ENCODE measurements around the gene KIF16B. TPM values are rescaled to one million over a fixed set of nuclear protein-coding genes. Genes with fewer than 3 reads are reported as not detected.

KIF16B gene
- total RNA-seq, 1 experiment from 2014 or later: 7.6 TPM

DNA sequence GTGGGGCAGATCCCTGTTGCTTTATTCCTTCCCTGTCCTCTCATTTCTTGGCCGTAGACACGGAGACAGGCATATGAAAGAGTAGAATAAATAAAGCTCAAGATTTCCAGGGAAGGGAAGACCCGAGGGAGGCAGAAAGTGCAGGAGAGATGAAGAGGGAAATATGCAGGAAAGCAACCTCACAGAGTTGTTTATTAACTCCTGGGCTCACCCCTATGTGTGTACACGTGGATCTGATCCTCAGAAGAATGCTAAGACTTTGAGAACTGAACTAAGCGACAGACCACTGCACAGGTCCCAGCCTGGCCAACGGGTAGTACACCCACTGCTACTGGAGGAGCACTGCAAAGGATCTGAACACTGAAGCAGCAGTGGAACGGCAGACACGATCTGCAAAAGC lies 156.2 kb downstream of the KIF16B start:
- no peak for TF ChIP-seq HMGA2 (CRISPR knock-in tag; IDR thresholded peaks at IDR 0.05)
- H3K27me3 Mint-ChIP-seq (ENCODE audit: low read depth): no peaks in the 10 kb centered on the region
- peaks cover 13% of the 10 kb centered on the region for H3K36me3 Mint-ChIP-seq
- ChIA-PET POLR2A (no interaction called here), CTCF (interaction anchor here (0.7 kb wide), 1 partner anchor 138 kb away, joined by 3 read pairs; no protein-coding TSS in a partner anchor)
- no peak for DNase-seq (ENCODE audit: low spot score)
- no peak for ATAC-seq
- no peak overlapping the region for H3K4me3 Mint-ChIP-seq
- H3K9me3 Mint-ChIP-seq: peaks cover 12% of the 10 kb centered on the region
- peaks cover 20% of the 10 kb centered on the region for H3K4me1 Mint-ChIP-seq
- no peak overlapping the region for H3K27ac Mint-ChIP-seq

DNA sequence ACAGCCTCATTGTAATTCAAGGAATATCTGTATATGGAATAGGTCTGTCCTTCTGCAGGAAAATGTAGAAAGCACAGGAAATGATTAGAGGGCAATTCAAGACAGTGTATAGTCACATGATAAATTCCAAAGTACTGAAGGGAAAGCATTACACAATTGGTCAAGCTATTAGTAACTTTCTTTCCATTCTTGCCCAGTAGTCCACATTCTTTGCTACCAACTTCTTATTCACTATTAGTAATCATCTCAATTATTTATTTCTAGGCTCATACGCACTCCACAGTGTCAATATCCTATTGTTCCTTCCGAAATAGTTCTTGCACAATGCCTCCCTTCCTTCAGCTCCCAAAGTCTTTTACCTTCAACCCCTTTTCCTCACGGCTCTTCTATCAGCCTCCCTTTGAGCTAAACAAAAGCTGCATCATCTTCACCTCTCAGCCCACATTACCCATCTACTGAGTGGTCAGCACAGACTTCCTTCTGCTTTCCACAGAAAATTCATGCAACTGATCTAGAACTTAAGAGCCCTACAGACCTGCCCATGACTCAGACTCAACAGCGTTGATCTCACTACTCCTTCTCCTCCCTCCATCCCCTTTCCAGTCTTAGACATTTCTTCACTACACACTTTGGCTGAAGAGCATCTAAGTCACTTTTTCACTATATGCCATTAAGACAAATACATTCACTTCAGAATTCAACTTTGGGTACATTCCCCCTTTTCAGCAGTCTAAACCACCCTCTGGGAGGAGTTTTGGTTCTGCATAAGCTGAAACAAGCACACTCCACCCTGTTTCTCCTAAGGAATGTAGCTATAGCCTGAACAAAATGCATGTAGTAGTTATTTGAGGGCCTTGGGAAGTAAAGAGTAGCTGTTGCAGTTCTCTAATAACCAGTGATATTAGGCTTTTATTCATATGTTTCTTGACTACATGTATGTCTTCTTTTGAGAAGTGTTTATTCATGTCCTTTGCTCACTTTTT lies 157.9 kb downstream of the KIF16B start:
- TF ChIP-seq, protein P1, sequence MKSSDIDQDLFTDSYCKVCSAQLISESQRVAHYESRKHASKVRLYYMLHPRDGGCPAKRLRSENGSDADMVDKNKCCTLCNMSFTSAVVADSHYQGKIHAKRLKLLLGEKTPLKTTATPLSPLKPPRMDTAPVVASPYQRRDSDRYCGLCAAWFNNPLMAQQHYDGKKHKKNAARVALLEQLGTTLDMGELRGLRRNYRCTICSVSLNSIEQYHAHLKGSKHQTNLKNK (CRISPR knock-in tag; IDR thresholded peaks at IDR 0.05): no peak
- TF ChIP-seq, protein P2, sequence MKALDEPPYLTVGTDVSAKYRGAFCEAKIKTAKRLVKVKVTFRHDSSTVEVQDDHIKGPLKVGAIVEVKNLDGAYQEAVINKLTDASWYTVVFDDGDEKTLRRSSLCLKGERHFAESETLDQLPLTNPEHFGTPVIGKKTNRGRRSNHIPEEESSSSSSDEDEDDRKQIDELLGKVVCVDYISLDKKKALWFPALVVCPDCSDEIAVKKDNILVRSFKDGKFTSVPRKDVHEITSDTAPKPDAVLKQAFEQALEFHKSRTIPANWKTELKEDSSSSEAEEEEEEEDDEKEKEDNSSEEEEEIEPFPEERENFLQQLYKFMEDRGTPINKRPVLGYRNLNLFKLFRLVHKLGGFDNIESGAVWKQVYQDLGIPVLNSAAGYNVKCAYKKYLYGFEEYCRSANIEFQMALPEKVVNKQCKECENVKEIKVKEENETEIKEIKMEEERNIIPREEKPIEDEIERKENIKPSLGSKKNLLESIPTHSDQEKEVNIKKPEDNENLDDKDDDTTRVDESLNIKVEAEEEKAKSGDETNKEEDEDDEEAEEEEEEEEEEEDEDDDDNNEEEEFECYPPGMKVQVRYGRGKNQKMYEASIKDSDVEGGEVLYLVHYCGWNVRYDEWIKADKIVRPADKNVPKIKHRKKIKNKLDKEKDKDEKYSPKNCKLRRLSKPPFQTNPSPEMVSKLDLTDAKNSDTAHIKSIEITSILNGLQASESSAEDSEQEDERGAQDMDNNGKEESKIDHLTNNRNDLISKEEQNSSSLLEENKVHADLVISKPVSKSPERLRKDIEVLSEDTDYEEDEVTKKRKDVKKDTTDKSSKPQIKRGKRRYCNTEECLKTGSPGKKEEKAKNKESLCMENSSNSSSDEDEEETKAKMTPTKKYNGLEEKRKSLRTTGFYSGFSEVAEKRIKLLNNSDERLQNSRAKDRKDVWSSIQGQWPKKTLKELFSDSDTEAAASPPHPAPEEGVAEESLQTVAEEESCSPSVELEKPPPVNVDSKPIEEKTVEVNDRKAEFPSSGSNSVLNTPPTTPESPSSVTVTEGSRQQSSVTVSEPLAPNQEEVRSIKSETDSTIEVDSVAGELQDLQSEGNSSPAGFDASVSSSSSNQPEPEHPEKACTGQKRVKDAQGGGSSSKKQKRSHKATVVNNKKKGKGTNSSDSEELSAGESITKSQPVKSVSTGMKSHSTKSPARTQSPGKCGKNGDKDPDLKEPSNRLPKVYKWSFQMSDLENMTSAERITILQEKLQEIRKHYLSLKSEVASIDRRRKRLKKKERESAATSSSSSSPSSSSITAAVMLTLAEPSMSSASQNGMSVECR (CRISPR knock-in tag; IDR thresholded peaks at IDR 0.05; ENCODE audit: borderline replicate concordance): no peak
- TF ChIP-seq, protein P3, sequence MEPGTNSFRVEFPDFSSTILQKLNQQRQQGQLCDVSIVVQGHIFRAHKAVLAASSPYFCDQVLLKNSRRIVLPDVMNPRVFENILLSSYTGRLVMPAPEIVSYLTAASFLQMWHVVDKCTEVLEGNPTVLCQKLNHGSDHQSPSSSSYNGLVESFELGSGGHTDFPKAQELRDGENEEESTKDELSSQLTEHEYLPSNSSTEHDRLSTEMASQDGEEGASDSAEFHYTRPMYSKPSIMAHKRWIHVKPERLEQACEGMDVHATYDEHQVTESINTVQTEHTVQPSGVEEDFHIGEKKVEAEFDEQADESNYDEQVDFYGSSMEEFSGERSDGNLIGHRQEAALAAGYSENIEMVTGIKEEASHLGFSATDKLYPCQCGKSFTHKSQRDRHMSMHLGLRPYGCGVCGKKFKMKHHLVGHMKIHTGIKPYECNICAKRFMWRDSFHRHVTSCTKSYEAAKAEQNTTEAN (CRISPR knock-in tag; IDR thresholded peaks at IDR 0.05): no peak
- no peak for TF ChIP-seq KAT7 (CRISPR knock-in tag; IDR thresholded peaks at IDR 0.05; ENCODE audit: borderline replicate concordance)
- H3K9me3 Mint-ChIP-seq: peaks cover 25% of the 10 kb centered on the region
- H3K27me3 Mint-ChIP-seq (ENCODE audit: low read depth): no peaks in the 10 kb centered on the region
- ATAC-seq (no peak), DNase-seq (ENCODE audit: low spot score) (no peak)
- POLR2A ChIA-PET: no interaction called here
- peaks cover 6% of the 10 kb centered on the region for H3K4me1 Mint-ChIP-seq
- H3K36me3 Mint-ChIP-seq: peaks cover 26% of the 10 kb centered on the region
- no peak overlapping the region for H3K27ac Mint-ChIP-seq
- CTCF ChIA-PET: interaction anchor here (0.5 kb wide), 1 partner anchor 389 kb away, joined by 3 read pairs; no protein-coding TSS in a partner anchor
- no peak overlapping the region for H3K4me3 Mint-ChIP-seq

DNA sequence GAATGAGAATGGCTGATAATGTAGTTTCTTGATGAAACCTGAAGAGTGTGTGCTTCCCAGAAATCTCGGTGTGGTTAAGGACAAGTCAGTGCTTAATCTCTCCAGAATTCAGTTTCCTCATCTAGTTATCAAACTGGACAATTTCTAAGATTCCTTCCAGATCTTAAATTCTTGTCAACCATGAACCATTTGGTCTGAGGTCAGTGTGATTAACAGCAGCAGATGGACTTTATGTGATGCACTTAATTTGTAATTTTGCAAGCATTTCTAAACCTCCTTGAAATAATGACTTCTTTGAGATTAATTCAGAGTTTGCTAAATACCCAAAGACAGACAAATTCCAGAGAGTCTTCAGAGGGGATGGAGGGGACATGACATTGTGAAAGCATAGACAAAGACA lies 160.3 kb downstream of the KIF16B start:
- no peaks in the 10 kb centered on the region for H3K4me1 Mint-ChIP-seq
- TF ChIP-seq JAZF1 (CRISPR knock-in tag; IDR thresholded peaks at IDR 0.05) (no peak), ZNF671 (CRISPR knock-in tag; IDR thresholded peaks at IDR 0.05) (no peak), FOXP1 (CRISPR knock-in tag; IDR thresholded peaks at IDR 0.05; ENCODE audit: borderline replicate concordance) (no peak), ZNF219 (CRISPR knock-in tag; IDR thresholded peaks at IDR 0.05; ENCODE audit: borderline replicate concordance) (no peak), ATF1 (CRISPR knock-in tag; IDR thresholded peaks at IDR 0.05) (no peak), ESRRA (CRISPR knock-in tag; IDR thresholded peaks at IDR 0.05; ENCODE audit: borderline replicate concordance) (no peak)
- TF ChIP-seq, protein P4, sequence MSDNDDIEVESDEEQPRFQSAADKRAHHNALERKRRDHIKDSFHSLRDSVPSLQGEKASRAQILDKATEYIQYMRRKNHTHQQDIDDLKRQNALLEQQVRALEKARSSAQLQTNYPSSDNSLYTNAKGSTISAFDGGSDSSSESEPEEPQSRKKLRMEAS (CRISPR knock-in tag; IDR thresholded peaks at IDR 0.05): no peak
- TF ChIP-seq, protein P5, sequence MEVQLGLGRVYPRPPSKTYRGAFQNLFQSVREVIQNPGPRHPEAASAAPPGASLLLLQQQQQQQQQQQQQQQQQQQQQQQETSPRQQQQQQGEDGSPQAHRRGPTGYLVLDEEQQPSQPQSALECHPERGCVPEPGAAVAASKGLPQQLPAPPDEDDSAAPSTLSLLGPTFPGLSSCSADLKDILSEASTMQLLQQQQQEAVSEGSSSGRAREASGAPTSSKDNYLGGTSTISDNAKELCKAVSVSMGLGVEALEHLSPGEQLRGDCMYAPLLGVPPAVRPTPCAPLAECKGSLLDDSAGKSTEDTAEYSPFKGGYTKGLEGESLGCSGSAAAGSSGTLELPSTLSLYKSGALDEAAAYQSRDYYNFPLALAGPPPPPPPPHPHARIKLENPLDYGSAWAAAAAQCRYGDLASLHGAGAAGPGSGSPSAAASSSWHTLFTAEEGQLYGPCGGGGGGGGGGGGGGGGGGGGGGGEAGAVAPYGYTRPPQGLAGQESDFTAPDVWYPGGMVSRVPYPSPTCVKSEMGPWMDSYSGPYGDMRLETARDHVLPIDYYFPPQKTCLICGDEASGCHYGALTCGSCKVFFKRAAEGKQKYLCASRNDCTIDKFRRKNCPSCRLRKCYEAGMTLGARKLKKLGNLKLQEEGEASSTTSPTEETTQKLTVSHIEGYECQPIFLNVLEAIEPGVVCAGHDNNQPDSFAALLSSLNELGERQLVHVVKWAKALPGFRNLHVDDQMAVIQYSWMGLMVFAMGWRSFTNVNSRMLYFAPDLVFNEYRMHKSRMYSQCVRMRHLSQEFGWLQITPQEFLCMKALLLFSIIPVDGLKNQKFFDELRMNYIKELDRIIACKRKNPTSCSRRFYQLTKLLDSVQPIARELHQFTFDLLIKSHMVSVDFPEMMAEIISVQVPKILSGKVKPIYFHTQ (CRISPR knock-in tag; IDR thresholded peaks at IDR 0.05): no peak
- TF ChIP-seq, protein P6, sequence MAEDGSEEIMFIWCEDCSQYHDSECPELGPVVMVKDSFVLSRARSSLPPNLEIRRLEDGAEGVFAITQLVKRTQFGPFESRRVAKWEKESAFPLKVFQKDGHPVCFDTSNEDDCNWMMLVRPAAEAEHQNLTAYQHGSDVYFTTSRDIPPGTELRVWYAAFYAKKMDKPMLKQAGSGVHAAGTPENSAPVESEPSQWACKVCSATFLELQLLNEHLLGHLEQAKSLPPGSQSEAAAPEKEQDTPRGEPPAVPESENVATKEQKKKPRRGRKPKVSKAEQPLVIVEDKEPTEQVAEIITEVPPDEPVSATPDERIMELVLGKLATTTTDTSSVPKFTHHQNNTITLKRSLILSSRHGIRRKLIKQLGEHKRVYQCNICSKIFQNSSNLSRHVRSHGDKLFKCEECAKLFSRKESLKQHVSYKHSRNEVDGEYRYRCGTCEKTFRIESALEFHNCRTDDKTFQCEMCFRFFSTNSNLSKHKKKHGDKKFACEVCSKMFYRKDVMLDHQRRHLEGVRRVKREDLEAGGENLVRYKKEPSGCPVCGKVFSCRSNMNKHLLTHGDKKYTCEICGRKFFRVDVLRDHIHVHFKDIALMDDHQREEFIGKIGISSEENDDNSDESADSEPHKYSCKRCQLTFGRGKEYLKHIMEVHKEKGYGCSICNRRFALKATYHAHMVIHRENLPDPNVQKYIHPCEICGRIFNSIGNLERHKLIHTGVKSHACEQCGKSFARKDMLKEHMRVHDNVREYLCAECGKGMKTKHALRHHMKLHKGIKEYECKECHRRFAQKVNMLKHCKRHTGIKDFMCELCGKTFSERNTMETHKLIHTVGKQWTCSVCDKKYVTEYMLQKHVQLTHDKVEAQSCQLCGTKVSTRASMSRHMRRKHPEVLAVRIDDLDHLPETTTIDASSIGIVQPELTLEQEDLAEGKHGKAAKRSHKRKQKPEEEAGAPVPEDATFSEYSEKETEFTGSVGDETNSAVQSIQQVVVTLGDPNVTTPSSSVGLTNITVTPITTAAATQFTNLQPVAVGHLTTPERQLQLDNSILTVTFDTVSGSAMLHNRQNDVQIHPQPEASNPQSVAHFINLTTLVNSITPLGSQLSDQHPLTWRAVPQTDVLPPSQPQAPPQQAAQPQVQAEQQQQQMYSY (CRISPR knock-in tag; IDR thresholded peaks at IDR 0.05): no peak
- TF ChIP-seq, protein P7, sequence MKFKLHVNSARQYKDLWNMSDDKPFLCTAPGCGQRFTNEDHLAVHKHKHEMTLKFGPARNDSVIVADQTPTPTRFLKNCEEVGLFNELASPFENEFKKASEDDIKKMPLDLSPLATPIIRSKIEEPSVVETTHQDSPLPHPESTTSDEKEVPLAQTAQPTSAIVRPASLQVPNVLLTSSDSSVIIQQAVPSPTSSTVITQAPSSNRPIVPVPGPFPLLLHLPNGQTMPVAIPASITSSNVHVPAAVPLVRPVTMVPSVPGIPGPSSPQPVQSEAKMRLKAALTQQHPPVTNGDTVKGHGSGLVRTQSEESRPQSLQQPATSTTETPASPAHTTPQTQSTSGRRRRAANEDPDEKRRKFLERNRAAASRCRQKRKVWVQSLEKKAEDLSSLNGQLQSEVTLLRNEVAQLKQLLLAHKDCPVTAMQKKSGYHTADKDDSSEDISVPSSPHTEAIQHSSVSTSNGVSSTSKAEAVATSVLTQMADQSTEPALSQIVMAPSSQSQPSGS (CRISPR knock-in tag; IDR thresholded peaks at IDR 0.05; ENCODE audit: borderline replicate concordance, low read depth): no peak
- H3K4me3 Mint-ChIP-seq: no peak overlapping the region
- POLR2A ChIA-PET: no interaction called here
- no peak for DNase-seq (ENCODE audit: low spot score)
- H3K9me3 Mint-ChIP-seq: peaks cover 18% of the 10 kb centered on the region
- H3K36me3 Mint-ChIP-seq: peaks cover 18% of the 10 kb centered on the region
- H3K27ac Mint-ChIP-seq: no peak overlapping the region
- CTCF ChIA-PET: no interaction called here
- no peaks in the 10 kb centered on the region for H3K27me3 Mint-ChIP-seq (ENCODE audit: low read depth)
- no peak for ATAC-seq

All from WTC11 (cell line).